GM23338 (cell line): ENCODE results near the gene PARD3.

Experiments
- POLR2AphosphoS5 ChIP-seq: IDR thresholded peaks from 2 replicates; pipeline ENCODE4 v1.6.1; 2016; ENCODE audit warnings: antibody characterized with exemption, low read depth
- TF ChIP-seq, protein P1 (sequence below): IDR thresholded peaks from one replicate; pipeline ENCODE4 v1.6.1; 2018; ENCODE audit warnings: antibody characterized with exemption; ENCODE audit not compliant: unreplicated experiment
- TF ChIP-seq, protein P2 (sequence below), 2 experiments: fragments of 200-600 bp in 1 of 2; sonication (generic) in 1 of 2; conservative IDR thresholded peaks; 2 replicates each; pipeline versions ENCODE4 v1.5.1 to v1.6.1; 2016 to 2017; ENCODE audit warnings: antibody characterized with exemption in 2 of 2, low read depth in 2 of 2, mild to moderate bottlenecking in 2 of 2, moderate library complexity in 1 of 2

DNA sequence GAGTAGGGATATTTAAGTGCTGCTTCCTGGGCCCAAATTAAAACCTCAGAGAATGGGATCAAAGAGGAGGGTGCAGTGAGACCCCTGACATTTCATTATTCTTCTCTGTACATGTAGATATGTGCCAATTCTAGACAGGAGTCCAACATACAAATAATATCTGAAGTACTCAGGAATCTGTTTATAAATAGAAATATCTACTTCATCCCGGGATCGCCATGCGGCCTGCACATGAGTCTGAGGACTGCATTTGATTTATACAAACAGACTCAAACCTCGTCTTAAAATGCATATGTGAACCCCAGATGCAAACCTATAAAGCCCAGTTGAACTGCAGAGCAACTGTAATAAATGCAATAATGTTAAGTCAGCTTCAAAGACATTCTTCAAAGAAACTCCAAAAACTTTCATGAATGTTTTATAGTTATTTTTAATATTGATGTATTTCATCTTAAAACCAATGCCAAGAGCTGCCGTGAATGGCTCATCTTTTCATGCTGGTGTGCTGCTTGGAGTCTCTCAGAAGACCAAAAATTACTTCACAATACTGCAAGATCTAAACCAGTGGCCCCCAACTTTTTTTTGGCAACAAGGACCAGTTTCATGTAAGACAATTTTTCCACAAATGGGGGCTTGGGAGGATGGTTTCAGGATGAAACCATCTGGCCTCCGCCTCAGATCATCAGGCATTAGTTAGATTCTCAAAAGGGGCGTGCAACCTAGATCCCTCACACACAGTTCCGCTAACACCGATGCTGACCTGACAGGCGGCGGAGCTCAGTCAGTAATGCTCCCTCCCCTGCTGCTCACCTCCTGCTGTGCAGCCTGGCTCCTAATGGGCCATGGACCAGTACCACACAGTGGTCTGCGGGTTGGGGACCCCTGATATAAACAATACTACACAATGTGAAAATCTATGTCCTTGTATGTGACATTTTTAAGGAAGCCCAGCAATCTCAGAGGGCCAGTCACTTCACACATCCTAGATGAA, 166.9 kb downstream of the PARD3 start:
- no peak for TF ChIP-seq POLR2AphosphoS5
- TF ChIP-seq, protein P1, sequence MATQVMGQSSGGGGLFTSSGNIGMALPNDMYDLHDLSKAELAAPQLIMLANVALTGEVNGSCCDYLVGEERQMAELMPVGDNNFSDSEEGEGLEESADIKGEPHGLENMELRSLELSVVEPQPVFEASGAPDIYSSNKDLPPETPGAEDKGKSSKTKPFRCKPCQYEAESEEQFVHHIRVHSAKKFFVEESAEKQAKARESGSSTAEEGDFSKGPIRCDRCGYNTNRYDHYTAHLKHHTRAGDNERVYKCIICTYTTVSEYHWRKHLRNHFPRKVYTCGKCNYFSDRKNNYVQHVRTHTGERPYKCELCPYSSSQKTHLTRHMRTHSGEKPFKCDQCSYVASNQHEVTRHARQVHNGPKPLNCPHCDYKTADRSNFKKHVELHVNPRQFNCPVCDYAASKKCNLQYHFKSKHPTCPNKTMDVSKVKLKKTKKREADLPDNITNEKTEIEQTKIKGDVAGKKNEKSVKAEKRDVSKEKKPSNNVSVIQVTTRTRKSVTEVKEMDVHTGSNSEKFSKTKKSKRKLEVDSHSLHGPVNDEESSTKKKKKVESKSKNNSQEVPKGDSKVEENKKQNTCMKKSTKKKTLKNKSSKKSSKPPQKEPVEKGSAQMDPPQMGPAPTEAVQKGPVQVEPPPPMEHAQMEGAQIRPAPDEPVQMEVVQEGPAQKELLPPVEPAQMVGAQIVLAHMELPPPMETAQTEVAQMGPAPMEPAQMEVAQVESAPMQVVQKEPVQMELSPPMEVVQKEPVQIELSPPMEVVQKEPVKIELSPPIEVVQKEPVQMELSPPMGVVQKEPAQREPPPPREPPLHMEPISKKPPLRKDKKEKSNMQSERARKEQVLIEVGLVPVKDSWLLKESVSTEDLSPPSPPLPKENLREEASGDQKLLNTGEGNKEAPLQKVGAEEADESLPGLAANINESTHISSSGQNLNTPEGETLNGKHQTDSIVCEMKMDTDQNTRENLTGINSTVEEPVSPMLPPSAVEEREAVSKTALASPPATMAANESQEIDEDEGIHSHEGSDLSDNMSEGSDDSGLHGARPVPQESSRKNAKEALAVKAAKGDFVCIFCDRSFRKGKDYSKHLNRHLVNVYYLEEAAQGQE, result no peak
- TF ChIP-seq, protein P2, sequence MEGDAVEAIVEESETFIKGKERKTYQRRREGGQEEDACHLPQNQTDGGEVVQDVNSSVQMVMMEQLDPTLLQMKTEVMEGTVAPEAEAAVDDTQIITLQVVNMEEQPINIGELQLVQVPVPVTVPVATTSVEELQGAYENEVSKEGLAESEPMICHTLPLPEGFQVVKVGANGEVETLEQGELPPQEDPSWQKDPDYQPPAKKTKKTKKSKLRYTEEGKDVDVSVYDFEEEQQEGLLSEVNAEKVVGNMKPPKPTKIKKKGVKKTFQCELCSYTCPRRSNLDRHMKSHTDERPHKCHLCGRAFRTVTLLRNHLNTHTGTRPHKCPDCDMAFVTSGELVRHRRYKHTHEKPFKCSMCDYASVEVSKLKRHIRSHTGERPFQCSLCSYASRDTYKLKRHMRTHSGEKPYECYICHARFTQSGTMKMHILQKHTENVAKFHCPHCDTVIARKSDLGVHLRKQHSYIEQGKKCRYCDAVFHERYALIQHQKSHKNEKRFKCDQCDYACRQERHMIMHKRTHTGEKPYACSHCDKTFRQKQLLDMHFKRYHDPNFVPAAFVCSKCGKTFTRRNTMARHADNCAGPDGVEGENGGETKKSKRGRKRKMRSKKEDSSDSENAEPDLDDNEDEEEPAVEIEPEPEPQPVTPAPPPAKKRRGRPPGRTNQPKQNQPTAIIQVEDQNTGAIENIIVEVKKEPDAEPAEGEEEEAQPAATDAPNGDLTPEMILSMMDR (conservative IDR thresholded peaks at IDR 0.05; ENCODE audit: low read depth in 2 of 2), result no peak
